Lung (tissue), 12 donors: ENCODE data around the gene GAB2. TPM values are rescaled to one million over a fixed set of nuclear protein-coding genes. Genes with fewer than 3 reads are reported as not detected.

Source experiments
- ATAC-seq: fragments of 200-7000 bp; cut with Tn5 transposase; one replicate; pipeline ENCODE4 v1.9.1; 2020; ENCODE audit warnings: moderate number of reproducible peaks; ENCODE audit not compliant: insufficient read depth, low FRiP score
- DNase-seq, 3 donors: peaks; one replicate each; pipeline ENCODE4 v3.0.0-alpha.2; 2013 to 2017
- H3K27ac ChIP-seq, 2 donors: one replicate each; pipeline ENCODE4 v1.5.1; 2013; ENCODE audit warnings: mild to moderate bottlenecking in 2 of 2, moderate library complexity in 2 of 2, control low read depth in 1 of 2, inconsistent platforms in 1 of 2, low read depth in 1 of 2, low read length in 1 of 2
- H3K27me3 ChIP-seq, 3 donors: one replicate each; pipeline ENCODE4 v1.5.1; 2013; ENCODE audit warnings: low read length in 2 of 3; ENCODE audit not compliant: control insufficient read depth in 3 of 3, insufficient read depth in 3 of 3
- H3K36me3 ChIP-seq, 4 donors: one replicate each; pipeline ENCODE4 v1.5.1; 2013; ENCODE audit warnings: low read length in 4 of 4, mild to moderate bottlenecking in 1 of 4, moderate library complexity in 1 of 4; ENCODE audit not compliant: control insufficient read depth in 4 of 4, insufficient read depth in 4 of 4
- H3K4me1 ChIP-seq, 5 donors: one replicate each; pipeline ENCODE4 v1.5.1; 2013; ENCODE audit warnings: low read length in 5 of 5, mild to moderate bottlenecking in 2 of 5, moderate library complexity in 1 of 5; ENCODE audit not compliant: control insufficient read depth in 5 of 5, insufficient read depth in 5 of 5
- H3K4me3 ChIP-seq: one replicate; pipeline ENCODE4 v1.5.1; 2013; ENCODE audit warnings: mild to moderate bottlenecking, control low read depth, moderate library complexity
- H3K9ac ChIP-seq, 2 donors: one replicate each; pipeline ENCODE4 v1.5.1; 2013; ENCODE audit warnings: low read length in 2 of 2, control low read depth in 1 of 2; ENCODE audit not compliant: insufficient read depth in 1 of 2
- H3K9me3 ChIP-seq, 4 donors: one replicate each; pipeline ENCODE4 v1.5.1; 2013; ENCODE audit warnings: low read length in 3 of 4, mild to moderate bottlenecking in 1 of 4, moderate library complexity in 1 of 4; ENCODE audit not compliant: control insufficient read depth in 4 of 4, insufficient read depth in 3 of 4
- CTCF ChIP-seq: IDR thresholded peaks from 2 replicates; pipeline ENCODE4 v1.5.1; 2012; ENCODE audit warnings: mild to moderate bottlenecking; ENCODE audit errors: control extremely low read depth, extremely low read depth
- WGBS, 2 donors: extraction: QIAGEN DNeasy Blood & Tissue Kit; methylation state at CpG; one replicate each; pipeline ENCODE4 v1.1.7; 2013; 5-methylcytosine and 5-hydroxymethylcytosine counted together
- polyA plus RNA-seq, 2 donors: library from polyadenylated mRNA; stranded (reverse); fragments of 200-250 nt; gene quantifications; one replicate each; pipeline ENCODE4 v1.2.1, GENCODE V29; 2013
- total RNA-seq, 2 donors: library from RNA; depleted of rRNA in 1 of 2; stranded (reverse); fragments of >200 nt in 1 of 2; gene quantifications; one replicate each; pipeline ENCODE4 v1.2.1, GENCODE V29; 2014 to 2021
- donor health status: control.
- donor health status: control.
- donor health status: Bipolar disorder and iron deficiency.
- donor health status: healthy.
- donor health status: DM: yes; HTN: yes; CAD: no.

The GAB2 gene
- total and polyA plus RNA-seq, 4 donors: 17.8 to 47.9 (median 23.1) TPM

DNA sequence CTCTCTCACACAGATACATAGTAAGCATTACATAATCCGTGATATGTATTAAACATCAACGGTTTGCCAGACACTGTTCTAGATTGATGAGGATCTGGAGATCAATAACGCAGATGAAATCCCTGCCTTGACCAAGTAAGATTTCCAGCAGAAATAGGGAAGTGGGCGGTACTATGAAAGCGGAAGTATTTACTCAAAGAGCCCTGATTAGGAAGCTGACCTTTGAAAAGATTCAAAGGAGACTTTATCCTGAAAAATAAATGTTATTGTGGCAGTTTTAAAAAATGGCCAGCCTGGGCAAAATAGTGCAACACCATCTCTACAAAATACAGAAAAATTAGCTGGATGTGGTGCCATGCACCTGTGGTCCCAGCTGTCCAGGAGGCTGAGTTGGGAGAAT lies 26.8 kb downstream of the GAB2 start:
- ATAC-seq: no peak
- no peaks in the 10 kb centered on the region for H3K9me3 ChIP-seq
- DNase-seq: no peak

GRCh38 chr11:78386215-78386941 lies 31.2 kb downstream of the GAB2 start:
- Histone ChIP-seq H3K9me3 (peaks cover 0 to 12% (median 6%) of the 10 kb centered on the region in 4 donors), H3K27me3 (no peaks in the 10 kb centered on the region), H3K4me3 (no peak overlapping the region), H3K27ac (no peak overlapping the region), H3K36me3 (peaks cover 0 to 8% (median 0%) of the 10 kb centered on the region in 4 donors), H3K4me1 (peaks cover 0 to 14% (median 5%) of the 10 kb centered on the region in 5 donors), H3K9ac (no peak overlapping the region)
- no peak for ATAC-seq
- DNase-seq: no peak
- no peak for TF ChIP-seq CTCF
- 71 to 74% methylated on average over 3 of the region's 3 CpGs for WGBS, 2 donors

More for the DNA sequence above, 26.8 kb downstream of the GAB2 start:
- H3K27me3 ChIP-seq: no peaks in the 10 kb centered on the region
- WGBS, 2 donors: 46 to 67% methylated on average over 5 of the region's 5 CpGs
- H3K4me3 ChIP-seq: no peak overlapping the region
- no peak for TF ChIP-seq CTCF
- H3K27ac ChIP-seq: no peak overlapping the region
- no peaks in the 10 kb centered on the region for H3K36me3 ChIP-seq
- H3K9ac ChIP-seq: no peak overlapping the region
- H3K4me1 ChIP-seq: peaks cover 0 to 23% (median 5%) of the 10 kb centered on the region in 5 donors

DNA sequence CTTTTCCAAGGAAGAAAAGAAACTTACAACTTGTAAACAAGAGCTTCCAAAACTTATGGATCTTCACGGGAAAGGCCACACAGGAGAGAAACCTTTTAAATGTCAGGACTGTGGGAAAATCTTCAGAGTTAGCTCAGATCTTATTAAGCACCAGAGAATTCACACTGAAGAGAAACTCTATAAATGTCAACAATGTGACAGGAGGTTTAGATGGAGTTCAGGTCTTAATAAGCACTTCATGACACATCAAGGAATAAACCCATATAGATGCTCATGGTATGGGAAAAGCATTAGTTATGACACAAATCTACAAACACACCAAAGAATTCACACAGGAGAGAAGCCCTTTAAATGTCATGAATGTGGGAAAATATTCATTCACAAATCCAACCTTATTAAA lies 32.4 kb downstream of the GAB2 start:
- peaks cover 0 to 11% (median 5%) of the 10 kb centered on the region in 5 donors for H3K4me1 ChIP-seq
- no peak for TF ChIP-seq CTCF
- H3K36me3 ChIP-seq: peaks cover 0 to 8% (median 0%) of the 10 kb centered on the region in 4 donors
- DNase-seq: no peak
- no peak overlapping the region for H3K27ac ChIP-seq
- peaks cover 0 to 12% (median 6%) of the 10 kb centered on the region in 4 donors for H3K9me3 ChIP-seq
- 96 to 100% methylated on average over 1 of the region's 1 CpG for WGBS, 2 donors
- ATAC-seq: no peak
- H3K27me3 ChIP-seq: no peaks in the 10 kb centered on the region
- H3K9ac ChIP-seq: no peak overlapping the region
- H3K4me3 ChIP-seq: no peak overlapping the region

GRCh38 chr11:78384231-78384630 lies 33.4 kb downstream of the GAB2 start:
- TF ChIP-seq CTCF: no peak
- Histone ChIP-seq H3K36me3 (peaks cover 0 to 8% (median 0%) of the 10 kb centered on the region in 4 donors), H3K9ac (no peak overlapping the region), H3K9me3 (peaks cover 0 to 12% (median 6%) of the 10 kb centered on the region in 4 donors), H3K4me1 (peaks cover 0 to 11% (median 5%) of the 10 kb centered on the region in 5 donors), H3K27ac (no peak overlapping the region), H3K4me3 (no peak overlapping the region), H3K27me3 (no peaks in the 10 kb centered on the region)
- ATAC-seq (no peak), DNase-seq (no peak)
- WGBS, 2 donors: 97 to 100% methylated on average over 4 of the region's 4 CpGs
